ENCODE measurements around the gene ADAMTS7. TPM values are rescaled to one million over a fixed set of nuclear protein-coding genes. Genes with fewer than 3 reads are reported as not detected.
A peak's percentile ranks its signal among the peaks of the same experiment; 100 is the strongest.
"Not testable (repeated sequence)": the region's sequence is repeated elsewhere in the genome, so short reads cannot be mapped to it uniquely, and the experiment has no call there.

Gene ADAMTS7
- polyA plus RNA-seq, 12 donors, result 10.5 to 20.3 (median 17.0) TPM; not detected in 1

DNA sequence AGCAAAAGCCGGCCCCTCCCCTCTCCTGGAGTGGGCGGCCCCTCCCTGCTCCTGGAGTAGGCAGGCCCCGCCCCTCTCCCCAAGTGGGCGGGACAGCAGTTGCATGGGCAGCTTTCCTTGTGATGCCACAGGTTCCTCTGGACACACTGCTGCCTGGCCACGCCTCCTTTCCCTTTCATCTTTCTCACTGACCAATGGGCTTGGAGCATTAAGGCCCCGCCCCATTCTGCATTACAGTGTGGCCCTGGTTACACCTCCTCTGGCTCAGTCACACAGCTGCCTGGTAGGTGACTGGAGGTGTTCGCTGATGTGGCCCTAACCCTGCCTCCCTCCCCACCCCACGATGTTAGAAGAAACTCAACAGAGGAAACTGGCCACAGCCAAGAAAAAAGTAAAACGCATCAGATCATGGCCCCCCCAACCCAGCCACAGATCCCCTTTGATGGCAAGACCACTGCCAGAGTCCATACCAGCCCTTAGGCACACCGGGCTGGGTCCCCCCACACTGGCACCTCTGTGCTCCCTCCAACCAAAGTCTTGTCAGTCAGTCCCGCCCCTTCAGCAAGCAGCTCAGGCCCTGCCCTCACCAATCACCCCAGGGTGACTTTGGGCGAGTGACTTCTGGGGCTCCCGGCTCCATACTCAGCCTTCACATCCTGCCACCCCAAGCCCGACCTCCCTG, 84.3 kb downstream of the ADAMTS7 start:
- DNase-seq, result no peak

DNA sequence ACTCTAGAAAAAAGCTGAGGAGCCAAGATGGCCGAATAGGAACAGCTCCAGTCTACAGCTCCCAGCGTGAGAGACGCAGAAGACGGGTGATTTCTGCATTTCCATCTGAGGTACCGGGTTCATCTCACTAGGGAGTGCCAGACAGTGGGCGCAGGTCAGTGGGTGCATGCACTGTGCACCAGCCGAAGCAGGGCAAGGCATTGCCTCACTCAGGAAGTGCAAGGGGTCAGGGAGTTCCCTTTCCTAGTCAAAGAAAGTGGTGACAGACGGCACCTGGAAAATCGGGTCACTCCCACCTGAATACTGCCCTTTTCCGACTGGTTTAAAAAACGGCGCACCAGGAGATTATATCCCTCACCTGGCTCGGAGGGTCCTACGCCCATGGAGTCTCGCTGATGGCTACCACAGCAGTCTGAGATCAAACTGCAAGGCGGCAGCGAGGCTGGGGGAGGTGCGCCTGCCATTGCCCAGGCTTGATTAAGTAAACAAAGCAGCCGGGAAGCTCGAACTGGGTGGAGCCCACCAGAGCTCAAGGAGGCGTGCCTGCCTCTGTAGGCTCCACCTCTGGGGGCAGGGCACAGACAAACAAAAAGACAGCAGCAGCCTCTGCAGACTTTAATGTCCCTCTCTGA, 91.3 kb downstream of the ADAMTS7 start:
- not testable (repeated sequence) for DNase-seq

DNA sequence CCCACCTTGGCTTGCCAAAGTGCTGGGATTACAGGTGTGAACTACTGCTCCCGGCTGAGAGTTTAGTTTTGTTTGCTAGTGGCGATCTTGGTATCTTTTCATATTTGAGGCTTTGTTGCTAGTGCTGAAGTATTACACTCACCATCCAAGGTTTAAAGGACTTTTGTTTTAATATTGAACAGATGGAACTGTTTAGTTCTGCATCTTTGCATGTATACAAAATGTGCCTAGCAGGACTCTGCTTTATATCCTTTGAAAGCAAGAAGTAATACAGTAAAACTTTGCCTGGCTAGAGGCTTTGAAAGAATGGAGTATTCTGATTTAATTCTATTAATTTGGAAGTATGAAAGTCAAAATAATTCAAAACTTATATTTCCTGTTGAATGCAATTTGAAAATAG, 92.4 kb downstream of the ADAMTS7 start:
- no peak for DNase-seq

DNA sequence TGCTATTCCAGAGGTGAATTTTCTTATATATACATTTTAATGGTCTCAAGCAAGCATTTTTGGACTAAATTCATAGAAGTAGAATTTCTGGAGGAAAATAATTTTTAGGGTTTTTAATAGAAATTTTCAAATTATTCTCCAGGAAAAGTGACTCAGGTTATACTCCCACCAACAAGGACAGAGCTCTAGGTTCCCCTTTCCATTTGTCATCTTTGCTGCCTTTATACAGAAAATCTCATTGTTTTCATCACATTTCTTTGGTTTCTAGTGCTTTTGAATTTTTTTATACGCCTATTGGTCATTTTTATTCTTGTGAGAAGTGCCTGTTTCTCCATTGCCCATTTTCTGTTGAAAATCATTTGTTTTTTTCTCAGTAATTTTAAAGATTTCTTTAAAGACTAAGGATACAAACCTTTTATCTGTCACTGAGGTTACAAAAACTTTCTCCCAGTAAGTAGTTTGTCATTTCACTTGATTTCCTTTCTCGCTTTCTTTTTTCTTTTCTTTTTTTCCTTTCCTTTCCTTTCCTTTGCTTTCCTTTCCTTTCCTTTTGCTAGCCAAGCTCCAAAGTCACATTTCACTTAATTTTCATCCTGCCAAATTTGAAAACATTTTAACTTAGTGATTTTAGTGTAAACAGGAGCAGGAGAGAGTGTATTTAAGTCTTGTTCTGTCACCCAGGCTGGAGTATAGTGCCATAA, 93.2 kb downstream of the ADAMTS7 start:
- no peak for DNase-seq

DNA sequence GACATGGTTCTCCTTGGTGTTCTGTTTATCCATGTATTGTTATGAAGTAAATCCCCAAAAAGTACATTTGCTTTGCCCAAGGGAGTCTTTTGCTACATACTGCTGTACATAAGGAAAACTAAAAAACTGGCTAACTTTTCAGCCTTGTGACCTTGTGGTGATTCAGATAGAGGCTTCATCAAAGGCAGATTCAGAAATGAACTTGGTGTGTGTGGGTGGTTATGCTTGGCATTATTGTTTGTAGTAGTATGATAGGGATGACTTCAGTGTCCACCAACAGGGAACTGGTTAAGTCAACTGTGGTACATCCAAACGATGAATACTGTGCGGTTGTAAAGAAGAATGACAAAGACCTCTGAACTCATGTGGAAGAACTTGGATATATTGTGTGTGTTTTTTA, 94.6 kb downstream of the ADAMTS7 start:
- DNase-seq, result no peak

DNA sequence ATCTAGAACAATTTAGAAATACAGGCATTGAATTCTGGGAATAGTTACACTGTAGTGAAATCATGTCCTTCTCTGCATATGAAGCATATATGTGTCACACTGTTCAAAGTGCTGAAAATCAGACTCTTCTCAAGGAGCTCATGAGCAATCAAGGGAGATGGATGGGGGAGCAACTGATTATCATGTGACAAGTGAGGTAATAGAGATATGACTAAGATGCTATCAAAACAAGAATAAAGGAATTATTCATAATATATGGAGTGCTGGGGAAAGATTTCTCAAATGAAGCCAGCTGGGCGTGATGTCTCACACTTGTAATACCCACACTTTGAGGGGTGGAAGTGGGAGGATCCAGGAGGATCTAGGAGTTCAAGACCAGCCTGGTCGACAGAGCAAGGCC, 95.3 kb downstream of the ADAMTS7 start:
- no peak for DNase-seq

DNA sequence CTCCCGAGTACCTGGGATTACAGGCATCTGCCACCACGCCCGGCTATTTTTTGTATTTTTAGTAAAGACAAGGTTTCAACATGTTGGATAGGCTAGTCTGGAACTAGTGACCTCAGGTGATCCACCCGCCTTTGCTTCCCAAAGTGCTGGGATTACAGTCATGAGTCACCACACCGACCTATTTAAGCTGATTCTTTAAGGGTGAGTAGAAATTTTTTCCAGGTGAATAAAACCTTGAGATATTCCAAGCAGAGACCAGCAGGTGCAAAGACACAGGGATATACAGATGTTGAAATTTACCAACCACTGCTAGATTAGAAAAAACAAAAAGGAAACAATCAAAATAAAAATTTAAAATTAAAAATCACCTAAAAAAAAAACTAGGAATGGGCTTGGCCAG, 95.8 kb downstream of the ADAMTS7 start:
- DNase-seq, result no peak

DNA sequence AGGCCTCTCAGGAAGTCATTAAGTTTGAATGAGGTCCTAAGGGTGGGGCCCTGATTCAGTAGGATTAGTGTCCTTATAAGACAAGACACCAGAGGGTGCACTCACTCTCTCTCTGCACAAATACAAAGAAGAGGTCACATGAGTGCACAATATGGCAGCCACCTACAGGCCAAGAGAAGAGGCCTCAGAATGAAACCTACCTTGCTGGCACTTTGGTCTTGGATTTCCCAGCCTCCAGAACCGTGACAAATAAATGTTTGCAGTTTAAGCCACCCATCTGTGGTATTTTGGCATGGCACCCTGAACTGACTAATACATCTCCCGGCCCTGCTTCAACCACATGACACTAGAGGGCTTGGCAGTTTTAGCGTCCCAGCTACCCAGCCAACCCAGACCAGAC, 96.4 kb downstream of the ADAMTS7 start:
- no peak for DNase-seq

DNA sequence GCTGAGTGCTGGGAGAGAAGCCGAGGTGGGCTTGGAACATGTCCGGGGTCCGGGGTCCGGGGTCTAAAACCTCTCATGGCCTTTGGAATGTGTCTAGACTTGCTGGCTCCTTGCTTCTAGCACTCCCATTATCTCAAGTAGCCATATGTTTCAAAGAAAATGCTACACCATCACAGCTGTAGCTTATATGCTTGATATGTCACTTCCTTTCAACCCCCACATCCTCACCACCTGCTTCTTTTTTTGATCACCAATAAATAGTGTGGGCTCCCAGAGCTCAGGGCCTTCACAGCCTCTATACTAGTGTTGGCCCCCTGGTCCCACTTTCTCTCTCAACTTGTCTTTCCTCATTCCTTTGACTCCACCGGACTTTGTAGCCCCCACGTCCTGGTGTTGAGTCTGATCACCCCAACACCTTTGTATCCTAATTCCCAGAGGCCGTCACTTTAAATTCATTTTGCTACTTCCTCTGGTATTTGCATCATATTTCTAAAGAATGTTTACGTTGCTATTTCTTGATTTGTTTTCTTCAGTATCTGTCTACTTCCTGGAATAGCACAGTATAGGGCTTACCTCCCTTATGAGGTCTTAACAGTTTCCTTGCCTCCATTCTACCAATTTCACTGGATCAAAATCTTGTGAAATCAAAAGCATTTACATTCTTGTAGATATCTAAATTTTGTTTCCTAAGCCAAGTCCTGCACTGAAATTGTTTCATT, 98.3 kb downstream of the ADAMTS7 start:
- DNase-seq, result no peak

DNA sequence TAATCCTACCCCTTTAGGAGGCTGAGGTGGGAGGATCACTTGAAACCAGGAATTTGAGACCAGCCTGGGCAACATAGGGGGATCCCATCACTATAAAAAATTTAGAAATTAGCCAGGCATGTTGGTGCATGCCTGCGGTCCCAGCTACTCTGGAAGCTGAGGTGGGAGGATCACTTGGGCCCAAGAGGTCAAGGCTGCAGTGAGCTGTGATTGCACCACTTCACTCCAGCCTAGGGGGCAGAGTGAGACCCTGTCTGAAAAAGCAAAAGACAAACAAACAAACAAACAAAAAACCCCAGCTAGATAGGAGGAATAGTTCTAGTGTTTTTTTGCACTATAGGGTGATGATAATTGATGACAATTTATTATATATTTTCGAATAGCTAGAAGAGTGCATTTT, 99.6 kb downstream of the ADAMTS7 start:
- no peak for DNase-seq

DNA sequence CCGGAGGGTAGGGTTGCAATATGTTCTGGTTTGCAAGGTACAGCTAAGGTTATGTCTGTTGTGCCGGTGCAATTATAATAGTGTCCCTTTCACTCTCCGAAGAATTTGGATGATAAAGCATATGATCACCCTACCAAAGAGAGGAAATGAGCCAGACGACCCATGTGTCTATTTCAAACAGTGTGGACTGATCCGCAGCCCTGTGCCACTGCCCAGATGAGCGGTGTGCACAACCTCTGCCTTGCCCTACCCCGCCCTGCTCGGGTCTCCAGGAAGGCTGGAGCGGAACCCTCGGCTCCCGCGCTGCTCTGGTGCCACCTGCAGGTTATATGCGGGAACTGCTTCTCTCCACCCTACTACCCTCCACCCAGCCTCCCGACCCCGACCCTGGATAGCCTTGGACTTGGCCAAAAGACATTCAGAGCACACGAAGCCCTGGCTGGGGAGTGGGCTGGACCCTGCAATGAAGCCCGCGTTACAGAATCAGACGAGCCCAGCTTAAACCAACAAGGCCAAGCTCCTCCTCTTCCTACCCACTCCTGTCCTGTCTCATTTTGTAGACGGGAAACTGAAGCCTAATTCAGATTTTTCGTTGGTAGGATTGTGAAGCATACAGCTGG, 101.9 kb downstream of the ADAMTS7 start:
- DNase-seq, result peak; percentile 56

Other genes starting within 250 kb of the ADAMTS7 start
- gene CHRNA5, start 245.9 kb downstream of the ADAMTS7 start, polyA plus RNA-seq (ENCODE audit: insufficient read length in 12 of 12), result 1 to 10 TPM in 7 of 12 donors, under 1 TPM in 3, not detected in 2; 0.54 to 5.0 (median 1.5) TPM
- 10 to 100 TPM in 1 of 12 donors, under 1 TPM in 9, not detected in 2; 0.16 to 12.6 (median 0.26) TPM for gene CHRNA3, start 190.5 kb downstream of the ADAMTS7 start, polyA plus RNA-seq (ENCODE audit: insufficient read length in 12 of 12)
- gene CHRNB4, start 170.3 kb downstream of the ADAMTS7 start, polyA plus RNA-seq (ENCODE audit: insufficient read length in 12 of 12), result 1 to 10 TPM in 1 of 12 donors, under 1 TPM in 9, not detected in 2; 0.12 to 1.3 (median 0.36) TPM
- 1,000 to 10,000 TPM in 1 of 12 donors, 100 to 1,000 TPM in 11; 499 to 3,380 (median 596) TPM for gene MORF4L1, start 61.4 kb upstream of the ADAMTS7 start, polyA plus RNA-seq (ENCODE audit: insufficient read length in 12 of 12)
- gene CTSH, start 133.6 kb upstream of the ADAMTS7 start, polyA plus RNA-seq (ENCODE audit: insufficient read length in 12 of 12), result 10 to 100 TPM in 11 of 12 donors, not detected in 1; 14.4 to 84.1 (median 27.4) TPM